ENCODE results near the gene CAMSAP1.

CAMSAP1 gene

DNA sequence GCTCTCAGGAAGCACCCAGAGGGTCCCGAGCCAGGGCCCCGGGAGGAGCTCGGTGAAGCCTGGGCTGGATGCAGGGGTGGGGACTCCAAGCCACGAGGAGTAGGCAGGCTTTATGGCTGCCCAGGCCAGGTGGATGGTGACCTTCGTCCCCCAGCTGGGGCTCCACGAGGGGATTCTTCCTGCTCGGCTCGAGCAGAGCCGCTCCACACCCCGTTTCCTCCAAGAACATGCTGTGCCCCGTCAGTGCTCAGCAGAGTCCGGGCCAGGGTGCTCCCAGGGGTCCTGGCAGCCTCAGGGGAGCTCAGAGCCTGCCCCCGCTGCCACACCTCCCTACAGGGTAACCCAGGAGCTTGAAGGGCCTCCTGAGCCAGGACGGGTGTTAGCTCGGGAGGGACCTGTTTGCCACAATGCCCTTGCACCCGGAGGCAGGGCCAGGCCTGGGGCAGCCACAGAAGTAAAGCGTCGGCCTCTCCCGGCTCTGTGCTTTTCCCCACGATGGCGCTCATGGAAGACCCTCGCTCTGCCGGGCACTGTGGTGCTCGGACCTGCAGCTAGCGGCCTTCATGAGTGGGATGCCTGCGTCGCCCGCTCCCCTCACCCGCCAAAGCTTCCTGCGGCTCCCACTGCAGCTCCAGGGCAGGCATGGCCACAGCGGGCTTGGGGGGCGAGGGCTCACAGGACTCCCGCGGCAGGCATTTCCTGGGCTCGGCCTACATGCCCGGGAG is 118.6 kb downstream of the CAMSAP1 start:
- no peak for DNase-seq

DNA sequence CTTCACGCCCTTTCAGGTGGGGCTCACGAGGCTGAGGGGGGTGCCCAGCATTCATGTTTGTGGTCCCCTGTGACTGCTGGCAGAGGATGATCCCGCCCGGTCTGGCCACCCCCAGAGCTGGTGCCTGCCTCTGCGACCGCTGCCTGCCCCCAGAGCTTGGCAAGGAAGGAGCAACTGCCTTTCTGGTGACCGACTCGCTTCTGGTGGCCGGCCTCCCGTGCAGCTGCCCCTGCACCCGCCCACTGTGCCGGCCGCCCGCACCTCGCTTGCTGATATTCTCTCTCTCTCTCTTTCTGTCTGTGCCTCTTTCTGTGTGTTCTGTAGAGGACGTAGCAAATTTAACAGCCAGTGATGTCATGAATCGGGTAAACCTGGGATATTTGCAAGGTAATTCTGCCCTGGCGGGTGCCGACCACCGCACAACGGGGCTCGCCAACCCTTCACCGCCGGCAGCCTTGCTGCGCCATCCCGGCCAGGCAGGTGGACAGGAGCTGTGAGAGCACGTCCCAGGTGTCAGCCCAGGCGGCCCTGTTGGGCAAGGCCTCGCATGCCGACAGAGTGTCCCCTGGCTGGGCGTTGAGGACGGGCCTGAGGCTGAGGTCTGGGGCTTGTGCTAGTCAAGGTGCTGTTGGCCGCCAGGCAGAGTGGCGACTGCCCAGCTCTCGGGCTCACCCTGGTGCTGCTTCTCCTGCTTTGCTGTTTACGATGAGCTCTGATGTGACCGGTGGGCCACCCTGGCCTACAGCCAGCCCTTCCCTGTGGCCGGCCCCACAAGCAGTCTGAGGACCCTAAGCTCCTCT is 119.4 kb downstream of the CAMSAP1 start:
- no peak for DNase-seq

DNA sequence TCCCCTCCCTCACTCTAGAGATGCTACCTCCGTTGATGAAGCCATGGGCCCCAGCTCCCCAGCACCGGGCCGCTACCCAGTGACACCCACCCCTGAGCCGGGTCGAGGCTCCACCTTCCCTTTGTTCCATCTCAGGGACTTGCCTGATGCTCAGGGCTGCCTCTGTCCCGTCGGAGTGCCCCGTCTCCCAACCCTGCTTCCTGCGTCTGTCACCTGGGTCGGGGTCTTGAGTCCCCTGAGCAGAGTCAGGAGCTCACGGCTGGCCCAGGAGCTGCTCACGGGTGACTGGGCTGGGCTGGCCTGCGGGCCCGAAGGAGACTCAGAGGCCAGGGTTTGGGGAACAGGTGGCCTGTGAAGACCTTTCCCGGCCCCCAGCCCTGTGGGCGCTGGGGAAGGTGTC is 120.0 kb downstream of the CAMSAP1 start:
- no peak for DNase-seq

DNA sequence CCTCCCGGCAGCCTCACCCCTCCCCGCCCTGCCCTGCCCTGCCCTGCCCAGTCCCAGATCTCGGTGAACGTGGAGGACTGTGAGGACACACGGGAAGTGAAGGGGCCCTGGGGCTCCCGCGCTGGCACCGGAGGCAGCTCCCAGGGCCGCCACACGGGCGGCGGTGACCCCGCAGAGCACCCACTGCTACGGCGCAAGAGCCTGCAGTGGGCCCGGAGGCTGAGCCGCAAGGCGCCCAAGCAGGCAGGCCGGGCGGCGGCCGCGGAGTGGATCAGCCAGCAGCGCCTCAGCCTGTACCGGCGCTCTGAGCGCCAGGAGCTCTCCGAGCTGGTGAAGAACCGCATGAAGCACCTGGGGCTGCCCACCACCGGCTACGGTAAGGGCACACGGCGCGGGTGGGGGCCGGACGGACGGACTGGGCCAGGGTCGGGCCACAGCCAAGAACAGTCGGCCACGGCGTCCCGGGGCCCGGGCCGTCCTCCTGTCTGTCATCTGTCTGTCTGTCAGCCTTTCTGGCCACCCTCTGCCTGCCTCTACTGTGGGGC is 121.1 kb downstream of the CAMSAP1 start:
- DNase-seq: no peak

DNA sequence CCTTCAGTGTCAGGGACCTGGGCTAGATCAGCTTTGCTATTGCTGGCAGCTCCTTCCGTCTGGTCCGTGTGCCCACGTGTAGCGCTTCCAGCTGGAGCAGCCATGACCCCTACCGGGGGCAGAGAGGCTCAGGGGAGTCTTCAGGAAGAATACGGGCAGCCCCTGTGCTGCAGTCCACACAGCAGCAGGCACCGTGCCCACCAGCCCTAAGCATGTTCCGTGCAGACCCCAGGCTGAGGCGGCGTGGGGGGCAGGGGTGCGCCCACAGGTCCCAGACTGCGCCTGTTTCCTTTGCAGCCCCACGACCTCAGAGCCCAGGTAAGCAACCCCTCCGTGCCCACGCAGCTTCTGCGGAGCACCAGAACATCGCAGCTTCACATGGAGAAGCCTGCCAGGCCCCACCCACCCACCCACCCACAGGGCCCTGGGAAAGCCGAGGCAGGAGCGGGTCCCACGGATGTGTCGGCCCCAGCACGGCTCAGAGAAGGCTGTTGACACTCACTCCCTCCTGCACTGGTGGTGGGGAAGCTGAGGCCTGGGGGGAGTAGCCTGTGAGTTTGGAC is 122.3 kb downstream of the CAMSAP1 start:
- no peak for DNase-seq

DNA sequence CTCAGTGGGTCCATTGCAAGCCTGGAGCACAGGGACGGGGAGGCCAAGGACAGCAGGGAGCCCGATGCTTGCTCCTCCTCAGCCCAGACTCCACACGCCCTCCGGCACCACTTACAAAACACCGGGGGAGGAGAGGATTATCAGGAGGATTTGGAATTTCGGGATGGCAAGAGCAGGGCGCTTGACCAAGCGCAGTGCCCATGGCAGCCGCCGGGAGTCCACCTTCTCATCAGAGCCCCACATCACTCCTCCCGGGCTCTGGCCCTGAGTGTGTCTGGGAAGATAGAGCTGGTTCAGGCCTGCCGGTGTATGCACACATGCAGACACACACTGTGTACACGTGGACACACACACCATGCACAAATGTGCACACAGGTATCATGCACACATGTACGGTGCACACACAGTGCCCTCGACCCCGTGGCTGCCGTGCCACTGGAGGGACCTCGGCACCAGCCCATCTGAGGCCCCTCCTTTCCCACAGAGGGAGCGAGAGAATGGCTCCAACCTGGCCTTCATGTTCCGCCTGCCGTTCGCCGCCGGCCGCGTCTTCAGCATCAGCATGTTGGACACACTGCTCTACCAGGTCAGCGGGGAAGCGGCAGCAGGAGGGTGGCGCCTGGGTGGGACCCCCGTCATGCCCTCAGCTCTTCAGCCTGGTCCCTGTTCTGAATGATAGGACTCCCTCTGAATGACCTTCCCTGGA is 123.7 kb downstream of the CAMSAP1 start:
- DNase-seq: no peak

DNA sequence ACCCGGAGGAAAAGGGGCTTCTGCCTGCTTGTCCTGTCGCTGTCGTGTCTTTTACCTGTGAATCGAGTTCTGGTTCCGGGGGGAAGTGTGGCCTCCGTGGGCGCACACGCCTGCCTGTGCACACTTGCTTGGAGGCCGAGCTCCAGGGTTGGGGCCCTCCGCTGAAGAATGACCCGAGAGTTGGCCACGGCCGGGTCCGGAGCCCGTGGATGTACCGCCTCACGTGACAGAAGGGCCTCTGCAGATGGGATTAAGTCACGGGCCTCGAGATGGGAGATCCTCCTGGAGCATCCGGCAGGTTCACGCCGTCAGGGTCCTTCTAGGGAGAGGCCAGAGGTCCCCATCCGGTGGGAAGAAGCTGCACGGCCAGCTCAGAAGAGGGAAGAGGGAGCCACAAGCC is 124.4 kb downstream of the CAMSAP1 start:
- no peak for DNase-seq

DNA sequence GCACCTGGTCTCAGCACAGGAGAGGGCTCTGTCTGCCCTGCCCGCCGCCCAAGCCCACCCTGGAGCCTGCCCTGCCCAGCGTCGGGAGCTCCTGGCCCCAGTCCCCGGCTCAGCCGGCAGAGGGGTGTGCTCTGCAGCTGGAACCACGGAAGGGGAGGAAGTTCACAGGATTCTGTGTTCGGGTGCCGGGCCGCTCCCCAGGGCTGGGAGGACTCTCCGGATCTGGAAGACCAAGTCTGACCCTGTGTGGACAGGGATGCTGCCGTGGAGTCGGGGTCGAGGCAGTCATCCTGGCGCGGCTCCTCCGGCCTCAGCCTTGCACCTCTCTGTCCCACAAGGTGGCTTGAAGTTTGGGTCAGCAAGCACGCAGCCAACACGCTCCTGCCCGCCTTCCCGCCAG is 126.7 kb downstream of the CAMSAP1 start:
- DNase-seq: no peak

DNA sequence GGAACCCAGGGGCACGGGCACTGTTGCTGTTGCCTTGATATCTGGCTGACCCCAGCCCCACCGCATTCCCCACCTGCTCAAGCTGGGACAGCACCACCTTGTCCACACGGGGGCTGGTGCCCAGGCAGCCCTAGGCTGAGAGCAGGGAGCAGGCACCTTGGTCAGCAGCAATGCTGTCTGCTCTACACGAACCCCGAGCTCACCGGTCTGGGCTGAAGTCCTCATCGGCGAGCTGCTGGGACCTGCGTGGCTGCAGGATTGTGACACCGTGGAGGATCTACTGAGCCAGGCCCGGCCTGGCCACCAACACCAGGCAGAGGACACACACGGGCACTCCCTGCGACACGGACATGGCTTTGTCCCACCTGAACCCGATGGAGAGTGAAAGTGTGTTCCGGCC is 127.3 kb downstream of the CAMSAP1 start:
- DNase-seq: no peak

DNA sequence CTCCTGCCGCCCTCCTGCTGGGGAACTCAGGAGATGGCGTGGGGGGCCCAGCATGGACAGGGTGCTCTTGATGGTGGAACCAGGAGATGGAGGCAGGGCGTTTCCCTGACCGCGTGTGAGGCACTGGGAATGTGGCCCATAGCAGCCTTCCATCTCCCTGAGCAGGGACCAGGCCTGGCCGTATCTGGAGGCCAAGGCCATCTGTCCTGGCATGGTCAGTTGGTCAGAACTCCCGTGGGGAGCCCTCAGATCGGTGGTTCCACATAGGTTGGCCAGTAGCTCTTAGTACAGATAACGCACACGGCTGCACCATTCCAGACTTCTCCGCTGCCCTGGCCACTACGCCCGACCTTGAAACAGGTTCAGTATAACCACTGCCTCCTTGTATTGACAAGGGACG is 127.8 kb downstream of the CAMSAP1 start:
- DNase-seq: no peak

DNA sequence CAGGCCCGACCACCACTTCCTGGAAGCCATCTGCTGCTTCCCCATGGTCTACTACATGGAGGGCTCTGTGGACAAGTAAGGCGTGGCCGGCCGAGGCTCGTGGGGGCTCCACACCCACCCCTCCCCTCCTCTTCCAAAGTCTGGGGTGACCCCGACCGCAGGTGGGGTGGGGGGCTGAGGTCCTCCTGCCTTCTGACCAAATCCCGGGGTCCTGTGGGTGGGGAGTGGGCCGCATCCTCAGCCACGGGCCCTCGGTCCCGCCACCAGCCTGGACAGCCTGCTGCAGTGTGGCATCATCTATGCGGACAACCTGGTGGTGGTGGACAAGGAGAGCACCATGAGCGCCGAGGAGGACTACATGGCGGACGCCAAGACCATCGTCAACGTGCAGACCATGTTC is 128.9 kb downstream of the CAMSAP1 start:
- DNase-seq: no peak

DNA sequence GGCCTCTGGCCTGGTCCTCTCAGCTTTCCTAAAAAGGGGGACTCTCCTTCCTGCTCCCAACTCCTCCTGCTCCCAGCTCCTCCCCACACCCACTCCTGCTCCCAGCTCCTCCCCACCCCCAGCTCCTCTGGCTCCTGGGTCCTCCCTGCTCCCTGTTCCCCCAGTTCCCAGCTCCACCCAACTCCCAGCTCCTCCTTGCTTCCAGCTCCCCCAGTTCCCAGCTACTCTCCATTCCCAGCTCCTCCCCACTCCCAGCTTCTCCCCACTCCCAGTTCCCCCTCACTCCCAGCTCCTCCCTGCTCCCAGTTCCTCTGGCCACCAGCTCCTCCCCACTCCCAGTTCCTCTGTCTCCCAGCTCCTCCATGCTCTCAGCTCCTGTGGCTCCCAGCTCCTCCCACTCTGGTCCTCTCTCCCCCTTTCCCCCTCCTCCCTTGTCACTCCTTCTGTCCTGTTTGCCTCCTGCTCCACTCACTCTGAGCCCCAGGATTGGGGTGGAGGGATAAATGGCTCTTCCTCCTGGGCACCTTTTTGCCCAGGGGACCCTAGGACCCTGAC is 129.6 kb downstream of the CAMSAP1 start:
- DNase-seq: no peak

DNA sequence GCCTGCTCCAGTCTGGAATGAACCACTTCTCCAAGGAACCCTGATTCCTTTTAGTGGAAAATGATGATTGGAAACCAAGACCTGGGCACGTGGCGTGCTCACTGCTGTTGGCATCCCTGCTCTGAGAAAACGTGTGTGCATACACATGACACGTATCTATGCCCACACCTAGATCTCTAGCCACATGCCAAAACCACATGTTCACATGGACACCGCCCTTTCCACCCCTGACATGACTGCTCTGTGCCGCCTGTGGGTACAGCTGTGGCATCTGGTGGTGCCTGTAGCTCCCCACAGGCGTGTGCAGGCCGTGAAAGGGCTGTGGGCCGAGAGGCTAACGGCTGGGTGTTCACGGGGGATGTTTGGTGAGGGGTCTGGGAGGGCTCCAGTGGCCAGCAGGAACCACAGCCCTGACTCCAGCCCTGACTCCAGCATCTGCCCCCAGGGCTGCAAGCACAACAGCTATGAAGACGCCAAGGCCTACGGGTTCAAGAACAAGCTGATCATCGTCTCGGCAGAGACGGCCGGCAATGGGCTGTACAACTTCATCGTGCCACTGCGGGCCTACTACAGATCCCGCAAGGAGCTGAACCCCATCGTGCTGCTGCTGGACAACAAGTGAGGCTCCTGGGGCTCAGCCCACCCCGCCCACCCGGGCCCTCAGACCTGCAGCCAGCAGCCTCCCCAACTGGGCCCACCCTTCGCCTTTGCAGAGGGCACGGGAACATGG is 130.3 kb downstream of the CAMSAP1 start:
- no peak for DNase-seq

DNA sequence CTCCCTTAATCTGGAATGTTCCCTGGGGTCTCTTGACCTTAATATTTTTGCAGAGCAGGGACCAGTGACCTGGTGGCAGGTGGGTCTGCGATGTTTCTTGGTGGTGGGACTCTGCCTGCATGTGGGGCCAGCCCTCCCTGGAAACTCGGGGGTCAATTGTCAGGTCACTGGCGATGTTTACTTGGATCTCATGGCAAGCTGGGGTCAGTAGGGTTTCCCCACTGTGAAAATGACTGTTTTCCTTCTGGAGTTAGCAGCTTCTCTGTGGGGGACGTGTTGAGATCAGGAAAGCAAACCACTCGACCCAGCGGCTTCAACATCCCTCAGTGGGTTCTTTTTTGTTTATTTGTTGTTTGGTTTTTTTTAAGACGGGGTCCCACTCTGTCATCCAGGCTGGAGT is 131.4 kb downstream of the CAMSAP1 start:
- no peak for DNase-seq

DNA sequence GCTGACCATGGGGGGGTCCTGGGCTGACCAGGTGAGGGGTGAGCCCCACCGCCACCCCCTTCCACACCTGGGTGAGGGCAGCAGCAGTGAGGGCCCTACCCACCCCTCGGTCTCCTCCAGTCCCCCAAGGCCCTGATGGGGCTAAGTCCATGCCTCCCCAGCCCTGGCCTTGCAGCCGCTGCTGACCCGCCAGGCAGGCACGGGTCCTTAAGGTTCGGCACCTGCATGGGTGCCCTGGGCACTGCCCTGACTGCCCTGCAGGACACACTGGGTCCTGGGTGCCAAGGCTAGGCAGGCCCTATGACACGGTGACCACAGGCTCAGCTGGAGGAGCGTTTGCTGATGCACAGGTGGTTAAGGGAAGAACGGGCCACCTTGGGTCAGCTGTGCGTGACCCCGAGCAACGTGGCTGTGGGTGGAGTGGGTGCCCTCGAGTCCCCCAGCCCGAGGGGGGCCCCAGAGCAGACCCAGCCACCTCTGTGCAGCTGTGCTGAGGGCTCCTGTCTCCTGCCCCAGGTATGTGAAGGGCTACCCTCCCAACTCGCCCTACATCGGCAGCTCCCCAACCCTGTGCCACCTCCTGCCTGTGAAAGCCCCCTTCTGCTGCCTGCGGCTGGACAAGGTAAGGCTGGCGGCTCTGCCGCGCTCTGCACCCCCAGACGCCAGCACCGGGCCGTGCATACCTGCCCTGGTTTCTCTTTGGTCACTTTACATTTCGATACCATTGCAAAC is 132.4 kb downstream of the CAMSAP1 start:
- no peak for DNase-seq

DNA sequence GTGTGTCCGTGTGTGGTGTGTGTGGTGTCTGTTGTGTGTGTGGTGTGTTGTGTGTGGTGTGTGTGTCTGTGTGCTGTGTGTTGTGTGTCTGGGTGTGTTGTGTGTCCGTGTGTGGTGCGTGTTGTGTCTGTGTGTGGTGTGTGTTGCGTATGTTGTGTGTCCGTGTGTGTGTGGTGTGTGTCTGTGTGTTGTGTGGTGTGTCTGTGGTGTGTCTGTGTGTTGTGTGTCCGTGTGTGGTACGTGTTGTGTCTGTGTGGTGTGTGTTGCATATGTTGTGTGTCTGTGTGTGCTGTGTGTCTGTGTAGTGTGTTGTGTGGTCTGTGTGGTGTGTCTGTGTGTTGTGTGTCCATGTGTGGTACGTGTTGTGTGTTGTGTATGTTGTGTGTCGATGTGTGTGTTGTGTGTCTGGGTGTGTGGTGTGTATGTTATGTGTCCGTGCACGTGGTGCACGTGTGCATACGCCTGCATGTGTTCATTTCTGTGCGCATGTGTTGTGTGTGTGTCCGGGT is 133.1 kb downstream of the CAMSAP1 start:
- no peak for DNase-seq

DNA sequence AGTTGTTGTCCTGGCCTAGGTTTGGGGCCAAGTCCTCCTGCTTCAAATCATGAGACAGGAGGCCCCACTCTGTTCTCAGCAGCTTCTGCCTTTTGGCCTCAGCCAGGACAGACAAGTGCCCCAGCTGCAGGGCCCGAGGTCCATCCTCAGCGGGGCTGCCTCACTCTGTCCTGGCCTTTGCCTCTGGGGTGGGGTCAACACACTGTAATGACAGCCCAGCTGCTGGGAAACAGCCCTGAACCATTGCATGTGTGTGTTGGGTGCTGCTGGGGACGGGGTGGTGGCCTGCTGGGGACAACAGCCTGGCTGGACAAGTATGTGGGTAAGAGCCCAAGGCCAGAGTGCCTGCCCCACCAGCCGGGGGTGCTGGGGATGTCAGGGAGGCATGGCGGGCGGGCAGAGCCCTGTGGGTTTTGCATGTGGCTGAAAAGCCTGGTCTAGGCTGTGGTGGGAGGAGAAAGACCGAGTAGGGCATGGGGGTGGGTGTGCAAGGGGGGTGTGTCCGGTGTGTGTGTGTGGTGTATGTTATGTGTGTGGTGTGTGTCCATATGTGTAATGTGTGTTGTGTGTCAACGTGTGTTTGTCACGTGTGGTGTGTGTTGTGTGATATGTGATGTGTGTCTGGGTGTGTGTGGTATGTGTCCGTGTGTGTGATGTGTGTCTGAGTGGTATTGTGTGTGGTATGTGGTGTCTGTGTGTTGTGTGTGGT is 133.7 kb downstream of the CAMSAP1 start:
- no peak for DNase-seq

DNA sequence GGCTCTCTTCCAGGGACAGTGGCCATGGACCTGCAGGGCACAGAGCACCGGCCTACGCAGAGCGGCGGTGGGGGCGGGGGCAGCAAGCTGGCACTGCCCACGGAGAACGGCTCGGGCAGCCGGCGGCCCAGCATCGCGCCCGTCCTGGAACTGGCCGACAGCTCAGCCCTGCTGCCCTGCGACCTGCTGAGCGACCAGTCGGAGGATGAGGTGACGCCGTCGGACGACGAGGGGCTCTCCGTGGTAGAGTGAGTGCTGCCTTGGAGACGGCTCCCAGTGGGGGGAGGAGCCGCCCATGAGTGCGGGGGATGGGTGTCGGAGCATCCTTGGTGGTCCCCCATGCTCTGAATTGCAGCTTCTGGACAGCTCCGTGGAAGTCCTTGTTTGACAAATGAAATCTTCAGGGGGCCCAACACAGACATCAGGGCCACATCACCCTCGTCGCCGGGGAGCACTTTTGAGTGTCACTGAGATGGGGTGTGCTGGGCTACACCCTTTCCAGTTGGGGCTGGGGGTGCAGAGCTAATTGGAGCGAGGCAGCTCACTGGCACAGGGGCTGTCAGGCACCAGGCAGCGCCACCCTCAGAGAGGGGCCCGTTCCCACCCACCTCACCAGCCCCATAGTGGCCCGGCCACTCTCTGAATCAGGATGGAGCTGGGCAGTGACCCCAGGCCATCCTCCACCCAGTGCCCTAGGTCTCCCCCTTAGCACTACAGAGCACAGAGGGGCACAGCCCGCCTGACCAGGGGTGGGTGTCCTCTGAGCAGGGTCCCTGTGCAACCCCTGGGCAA is 134.4 kb downstream of the CAMSAP1 start:
- no peak for DNase-seq

DNA sequence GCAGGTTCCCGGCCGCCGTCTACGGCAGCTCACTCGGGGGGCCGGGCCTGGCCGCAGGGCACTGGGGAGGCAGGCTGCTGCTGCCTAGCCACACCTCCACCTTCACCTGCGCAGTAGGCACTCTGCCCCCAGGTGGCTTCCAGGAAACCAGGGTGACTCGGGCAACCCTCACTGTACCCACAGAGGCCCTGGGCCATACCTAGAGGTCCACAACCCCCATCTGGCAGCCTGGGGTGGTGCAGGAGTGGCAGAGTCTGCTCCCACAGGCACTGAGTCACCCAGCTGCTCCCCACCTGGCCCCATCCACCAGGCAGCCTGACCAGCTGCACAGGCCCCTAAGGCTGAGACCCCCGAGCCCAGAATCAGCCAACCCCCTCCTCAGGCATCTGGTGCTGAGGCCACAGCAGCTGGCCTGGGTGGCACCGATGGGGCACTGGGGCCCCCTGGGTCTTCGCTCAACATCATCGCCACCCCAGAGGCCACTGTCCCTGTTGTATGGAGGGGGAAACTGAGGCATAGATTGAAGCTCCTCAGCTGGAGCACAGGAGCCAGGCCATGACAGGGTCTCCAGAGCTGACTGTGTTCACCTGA is 135.2 kb downstream of the CAMSAP1 start:
- DNase-seq: no peak
